Measurements from ENCODE around the gene ASB15.

- TF ChIP-seq CTCF (IDR thresholded peaks at IDR 0.05) (no peak), E2F6 (IDR thresholded peaks at IDR 0.05; ENCODE audit: borderline replicate concordance, low read depth) (no peak), CHD4 (IDR thresholded peaks at IDR 0.05; ENCODE audit: borderline replicate concordance) (no peak), SMC3 (IDR thresholded peaks at IDR 0.05) (no peak), POLR2A (IDR thresholded peaks at IDR 0.05; ENCODE audit: low read length) (no peak), MAFK (IDR thresholded peaks at IDR 0.05; ENCODE audit: partially characterized antibody) (peak; percentile 53), POLR2AphosphoS2 (conservative IDR thresholded peaks at IDR 0.05; ENCODE audit: low read length) (no peak), HMGXB4 (CRISPR knock-in tag; IDR thresholded peaks at IDR 0.05; ENCODE audit: borderline replicate concordance) (no peak), JUN (IDR thresholded peaks at IDR 0.05) (no peak), CEBPB (IDR thresholded peaks at IDR 0.05) (no peak), EP300 (IDR thresholded peaks at IDR 0.05) (no peak), RAD21 (conservative IDR thresholded peaks at IDR 0.05 in 1 of 2, IDR thresholded peaks at IDR 0.05 in 1 of 2) (no peak), ATOH8 (CRISPR knock-in tag; IDR thresholded peaks at IDR 0.05; ENCODE audit: low read depth) (no peak), NFE2L2 (conservative IDR thresholded peaks at IDR 0.05; ENCODE audit: low read length) (no peak)
Measured at GRCh38 chr7:123660514-123661354, 59.1 kb downstream of the ASB15 start.

Measured in A549 (cell line).